ENCODE results near the gene GAS2L2. TPM values are rescaled to one million over a fixed set of nuclear protein-coding genes. Genes with fewer than 3 reads are reported as not detected.
A peak's percentile ranks its signal among the peaks of the same experiment; 100 is the strongest.

GAS2L2 gene
- total RNA-seq, 4 donors from 2014 or later: not detected

DNA sequence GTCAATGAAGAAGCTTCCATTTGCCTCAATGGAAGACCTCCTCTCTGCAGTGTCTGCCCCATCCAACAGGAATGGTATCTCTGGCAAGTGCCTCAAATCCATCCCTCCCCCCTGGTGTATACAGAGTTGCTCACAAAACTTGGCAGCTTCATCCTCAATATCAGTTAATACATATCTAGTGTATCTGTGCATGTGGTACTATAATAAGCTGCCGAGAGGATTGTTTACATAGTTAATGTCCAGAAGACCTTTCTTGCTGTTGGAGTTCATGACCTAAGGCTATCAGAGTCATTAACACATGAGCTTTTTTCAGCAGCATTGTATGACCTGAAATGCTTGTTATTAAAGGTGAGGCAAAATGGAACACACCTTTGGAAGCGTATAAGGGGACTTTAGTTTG, 35.6 kb downstream of the GAS2L2 start:
- DNase-seq: no peak
- H3K27ac ChIP-seq: peak overlapping the region; percentile 53 to 82 (median 79)
- intact Hi-C loops (cut with DNase I): no loop called here
- H3K4me3 ChIP-seq (replicated peaks in 1 of 3): no peak overlapping the region
- TF ChIP-seq POLR2A (IDR thresholded peaks at IDR 0.05): no peak
- TF ChIP-seq, protein P1, sequence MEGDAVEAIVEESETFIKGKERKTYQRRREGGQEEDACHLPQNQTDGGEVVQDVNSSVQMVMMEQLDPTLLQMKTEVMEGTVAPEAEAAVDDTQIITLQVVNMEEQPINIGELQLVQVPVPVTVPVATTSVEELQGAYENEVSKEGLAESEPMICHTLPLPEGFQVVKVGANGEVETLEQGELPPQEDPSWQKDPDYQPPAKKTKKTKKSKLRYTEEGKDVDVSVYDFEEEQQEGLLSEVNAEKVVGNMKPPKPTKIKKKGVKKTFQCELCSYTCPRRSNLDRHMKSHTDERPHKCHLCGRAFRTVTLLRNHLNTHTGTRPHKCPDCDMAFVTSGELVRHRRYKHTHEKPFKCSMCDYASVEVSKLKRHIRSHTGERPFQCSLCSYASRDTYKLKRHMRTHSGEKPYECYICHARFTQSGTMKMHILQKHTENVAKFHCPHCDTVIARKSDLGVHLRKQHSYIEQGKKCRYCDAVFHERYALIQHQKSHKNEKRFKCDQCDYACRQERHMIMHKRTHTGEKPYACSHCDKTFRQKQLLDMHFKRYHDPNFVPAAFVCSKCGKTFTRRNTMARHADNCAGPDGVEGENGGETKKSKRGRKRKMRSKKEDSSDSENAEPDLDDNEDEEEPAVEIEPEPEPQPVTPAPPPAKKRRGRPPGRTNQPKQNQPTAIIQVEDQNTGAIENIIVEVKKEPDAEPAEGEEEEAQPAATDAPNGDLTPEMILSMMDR (IDR thresholded peaks at IDR 0.05): no peak
- H3K9me3 ChIP-seq: no peaks in the 10 kb centered on the region
- no peaks in the 10 kb centered on the region for H3K36me3 ChIP-seq
- no peaks in the 10 kb centered on the region for H3K27me3 ChIP-seq
- H3K4me1 ChIP-seq: peaks cover 22 to 35% of the 10 kb centered on the region in 2 donors
- 75% methylated on average over 2 of the region's 2 CpGs for WGBS, 2 donors

DNA sequence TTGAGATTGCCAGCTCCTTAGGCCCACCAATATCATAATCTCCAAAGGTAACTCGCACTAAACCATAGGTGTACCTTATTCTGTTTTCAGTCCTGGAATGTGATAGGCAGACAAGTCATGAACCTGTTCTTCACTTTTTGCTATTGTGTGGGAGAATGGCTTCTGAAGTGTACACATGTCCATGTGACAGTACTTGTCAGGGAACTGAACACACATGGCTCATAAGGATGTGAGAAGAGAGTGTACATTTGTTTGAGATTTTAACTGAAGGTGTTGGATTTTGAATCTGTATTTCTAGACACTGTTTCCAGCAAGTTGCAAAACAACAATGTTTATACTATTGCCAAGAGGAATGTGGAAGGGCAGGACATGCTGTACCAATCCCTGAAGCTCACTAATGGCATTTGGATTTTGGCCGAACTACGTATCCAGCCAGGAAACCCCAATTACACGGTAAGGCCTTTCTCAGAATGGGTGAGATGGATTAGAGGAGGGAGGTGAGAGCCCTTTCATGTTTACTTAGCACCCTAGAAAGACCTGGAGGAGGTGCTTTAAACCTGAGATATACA, 36.1 kb downstream of the GAS2L2 start:
- Histone ChIP-seq H3K27ac (peak overlapping the region; percentile 53 to 82 (median 79)), H3K4me1 (peaks cover 22 to 35% of the 10 kb centered on the region in 2 donors), H3K4me3 (replicated peaks in 1 of 3) (no peak overlapping the region), H3K36me3 (no peaks in the 10 kb centered on the region), H3K27me3 (no peaks in the 10 kb centered on the region), H3K9me3 (no peaks in the 10 kb centered on the region)
- peak; percentile 37 to 60 for DNase-seq
- intact Hi-C loops (cut with DNase I): no loop called here
- no peak for TF ChIP-seq POLR2A (IDR thresholded peaks at IDR 0.05)
- TF ChIP-seq, protein P1 (IDR thresholded peaks at IDR 0.05): no peak
- 56 to 70% methylated on average over 4 of the region's 4 CpGs for WGBS, 2 donors

DNA sequence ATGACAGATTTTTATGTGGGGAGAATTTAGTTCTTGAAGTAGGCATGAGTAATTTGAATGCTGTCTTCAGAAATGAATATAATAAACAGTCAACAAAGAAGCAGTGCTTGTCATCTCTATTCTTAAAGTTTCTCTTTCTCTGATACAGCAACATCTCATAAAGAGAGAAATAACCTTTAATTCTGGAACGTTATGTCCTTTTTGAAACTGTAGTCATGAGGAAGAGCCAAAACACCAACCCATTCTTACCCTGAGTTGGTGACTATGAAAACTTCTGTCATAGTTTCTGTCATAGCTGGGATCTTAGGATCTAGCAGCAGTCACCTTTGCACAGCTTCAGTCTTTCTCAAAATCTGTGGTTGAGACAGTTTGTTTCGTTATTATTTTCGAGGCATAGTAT, 36.9 kb downstream of the GAS2L2 start:
- no peak for DNase-seq
- intact Hi-C loops (cut with DNase I): no loop called here
- H3K4me1 ChIP-seq: peaks cover 22 to 35% of the 10 kb centered on the region in 2 donors
- H3K36me3 ChIP-seq: no peaks in the 10 kb centered on the region
- 83 to 88% methylated on average over 3 of the region's 3 CpGs for whole genome bisulfite sequencing, 2 donors
- no peak for TF ChIP-seq POLR2A (IDR thresholded peaks at IDR 0.05)
- TF ChIP-seq, protein P1 (IDR thresholded peaks at IDR 0.05): no peak
- no peak overlapping the region for H3K4me3 ChIP-seq (replicated peaks in 1 of 3)
- H3K27ac ChIP-seq: peak overlapping the region; percentile 53 to 77 (median 56)
- no peaks in the 10 kb centered on the region for H3K9me3 ChIP-seq
- H3K27me3 ChIP-seq: no peaks in the 10 kb centered on the region

DNA sequence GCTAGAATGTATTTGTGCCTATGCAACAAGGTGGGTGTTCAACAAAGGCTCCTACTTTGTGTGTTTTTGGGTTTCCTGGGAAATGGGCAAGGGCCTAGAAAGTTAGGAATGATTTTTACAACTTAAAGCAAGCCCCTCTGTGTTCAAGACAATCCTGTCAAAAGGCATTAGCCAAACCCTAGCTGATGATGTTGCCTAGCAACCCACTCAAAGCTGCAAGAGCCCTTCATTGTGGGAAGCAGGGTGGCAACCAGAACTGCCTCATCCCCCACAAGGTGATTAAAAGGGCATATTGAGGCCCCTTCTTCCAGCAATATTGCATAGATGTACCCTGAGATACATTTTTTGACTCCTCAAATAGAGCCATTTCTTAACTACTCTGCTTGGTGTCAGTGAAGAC, 37.6 kb downstream of the GAS2L2 start:
- Histone ChIP-seq H3K4me3 (replicated peaks in 1 of 3) (no peak overlapping the region), H3K9me3 (no peaks in the 10 kb centered on the region), H3K27ac (no peak overlapping the region), H3K36me3 (peaks cover 0 to 7% of the 10 kb centered on the region in 2 donors), H3K4me1 (peaks cover 22 to 35% of the 10 kb centered on the region in 2 donors), H3K27me3 (no peaks in the 10 kb centered on the region)
- TF ChIP-seq POLR2A (IDR thresholded peaks at IDR 0.05): no peak
- TF ChIP-seq, protein P1 (IDR thresholded peaks at IDR 0.05): no peak
- no peak for DNase-seq
- intact Hi-C loops (cut with DNase I): no loop called here

DNA sequence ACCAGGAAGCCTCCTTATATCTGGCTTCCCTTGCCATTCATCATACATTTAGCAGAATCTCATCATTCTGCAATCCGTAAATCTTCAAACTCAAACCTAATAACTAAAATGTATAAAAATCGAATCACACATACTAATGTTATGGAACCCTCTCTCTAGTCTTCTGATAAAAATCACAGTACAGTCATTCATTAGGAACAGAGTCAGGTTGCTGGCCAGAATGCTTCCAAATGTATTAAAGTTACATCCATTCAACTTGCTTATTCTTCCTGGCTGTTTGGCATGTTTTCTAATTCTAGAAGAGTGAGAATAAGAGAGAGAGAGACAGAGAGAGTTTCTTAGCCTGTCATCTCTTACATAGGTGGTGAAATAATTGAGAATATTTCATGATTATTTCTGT, 38.1 kb downstream of the GAS2L2 start:
- H3K4me3 ChIP-seq (replicated peaks in 1 of 3): no peak overlapping the region
- H3K27ac ChIP-seq: no peak overlapping the region
- WGBS, 2 donors: 88 to 91% methylated on average over 2 of the region's 2 CpGs
- H3K27me3 ChIP-seq: no peaks in the 10 kb centered on the region
- TF ChIP-seq POLR2A (IDR thresholded peaks at IDR 0.05): no peak
- TF ChIP-seq, protein P1 (IDR thresholded peaks at IDR 0.05): no peak
- DNase-seq: no peak
- H3K36me3 ChIP-seq: peaks cover 0 to 11% of the 10 kb centered on the region in 2 donors
- H3K4me1 ChIP-seq: peaks cover 22 to 35% of the 10 kb centered on the region in 2 donors
- no peaks in the 10 kb centered on the region for H3K9me3 ChIP-seq
- intact Hi-C loops (cut with DNase I): no loop called here

Measured in thyroid gland (tissue), 4 donors.